Liver (tissue), 9 donors: ENCODE data around the gene FUT7. TPM values are rescaled to one million over a fixed set of nuclear protein-coding genes. Genes with fewer than 3 reads are reported as not detected.
"Not testable (repeated sequence)": the region's sequence is repeated elsewhere in the genome, so short reads cannot be mapped to it uniquely, and the experiment has no call there.

Experiments used
- DNase-seq: peaks from one replicate; pipeline ENCODE4 v3.0.0-alpha.2; 2017; ENCODE audit warnings: low spot score
- H3K27ac ChIP-seq, 2 donors: one replicate each; pipeline ENCODE4 v1.7.0; 2013; ENCODE audit warnings: inconsistent platforms in 2 of 2, low read length in 2 of 2, control low read depth in 1 of 2, low read depth in 1 of 2, mild to moderate bottlenecking in 1 of 2
- H3K27me3 ChIP-seq, 4 donors: one replicate each; pipeline versions ENCODE4 v1.6.1 to v1.7.0; 2013; ENCODE audit warnings: low read length in 3 of 4, inconsistent platforms in 1 of 4, mild to moderate bottlenecking in 1 of 4, moderate library complexity in 1 of 4; ENCODE audit not compliant: control insufficient read depth in 4 of 4, insufficient read depth in 4 of 4
- H3K36me3 ChIP-seq, 4 donors: one replicate each; pipeline versions ENCODE4 v1.6.1 to v1.7.0; 2013; ENCODE audit warnings: low read length in 3 of 4, mild to moderate bottlenecking in 3 of 4, low read depth in 1 of 4, moderate library complexity in 1 of 4; ENCODE audit not compliant: control insufficient read depth in 4 of 4, insufficient read depth in 3 of 4
- H3K4me1 ChIP-seq, 4 donors: one replicate each; pipeline versions ENCODE4 v1.6.1 to v1.7.0; 2013; ENCODE audit warnings: low read length in 3 of 4, mild to moderate bottlenecking in 3 of 4, moderate library complexity in 1 of 4; ENCODE audit not compliant: control insufficient read depth in 4 of 4, insufficient read depth in 4 of 4
- H3K4me3 ChIP-seq, 3 donors: one replicate each; pipeline versions ENCODE4 v1.6.1 to v1.7.0; 2013; ENCODE audit warnings: low read length in 3 of 3, control low read depth in 1 of 3, low read depth in 1 of 3, mild to moderate bottlenecking in 1 of 3
- H3K9ac ChIP-seq, 2 donors: one replicate each; pipeline ENCODE4 v1.7.0; 2013; ENCODE audit warnings: low read length in 2 of 2, mild to moderate bottlenecking in 2 of 2, moderate library complexity in 2 of 2, control low read depth in 1 of 2, low read depth in 1 of 2
- H3K9me3 ChIP-seq, 4 donors: one replicate each; pipeline versions ENCODE4 v1.6.1 to v1.7.0; 2013; ENCODE audit warnings: low read length in 3 of 4; ENCODE audit not compliant: control insufficient read depth in 4 of 4
- CTCF ChIP-seq: fragments of 150-350 bp; IDR thresholded peaks from 2 replicates; pipeline ENCODE4 v1.5.1; 2017; ENCODE audit warnings: improper control_type of control experiment, low read depth, low read length; ENCODE audit not compliant: missing input control
- GABPA ChIP-seq, 2 donors: IDR thresholded peaks in 1 of 2; conservative IDR thresholded peaks in 1 of 2; 2 replicates each; pipeline ENCODE4 v1.6.1; 2016; ENCODE audit warnings: antibody characterized with exemption in 2 of 2, mild to moderate bottlenecking in 1 of 2, moderate library complexity in 1 of 2
- HNF4A ChIP-seq, 2 donors: conservative IDR thresholded peaks; 2 replicates each; pipeline ENCODE4 v1.6.1; 2016; ENCODE audit warnings: antibody characterized with exemption in 2 of 2, mild to moderate bottlenecking in 2 of 2
- RAD21 ChIP-seq, 2 donors: IDR thresholded peaks; 2 replicates each; pipeline ENCODE4 v1.6.1; 2016; ENCODE audit warnings: antibody characterized with exemption in 2 of 2, mild to moderate bottlenecking in 2 of 2
- REST ChIP-seq: IDR thresholded peaks from 2 replicates; pipeline ENCODE4 v1.6.1; 2016; ENCODE audit warnings: antibody characterized with exemption, mild to moderate bottlenecking
- SP1 ChIP-seq: IDR thresholded peaks from 2 replicates; pipeline ENCODE4 v1.6.1; 2018; ENCODE audit warnings: antibody characterized with exemption, mild to moderate bottlenecking
- YY1 ChIP-seq: IDR thresholded peaks from 2 replicates; pipeline ENCODE4 v1.6.1; 2016; ENCODE audit warnings: antibody characterized with exemption, mild to moderate bottlenecking
- WGBS: extraction: QIAGEN DNeasy Blood & Tissue Kit; methylation state at CpG from one replicate; pipeline ENCODE4 v1.1.7; 2013; 5-methylcytosine and 5-hydroxymethylcytosine counted together
- polyA plus RNA-seq, 2 donors: library from polyadenylated mRNA; stranded (reverse) in 1 of 2; unstranded in 1 of 2; fragments of 200-250 nt in 1 of 2; fragments of >200 nt in 1 of 2; fragmentation: Nextera tagmentation in 1 of 2; extraction: Ambion mirVana in 1 of 2; gene quantifications; one replicate each; pipeline versions ENCODE4 v1.2.1 to v1.2.3, GENCODE V29; 2013 to 2015
- total RNA-seq, 2 donors: library from RNA; depleted of rRNA; stranded (reverse); fragments of >200 nt; gene quantifications; one replicate each; pipeline ENCODE4 v1.2.3, GENCODE V29; 2014
- donor health status: healthy.
- donor health status: healthy.
- donor health status: healthy.
- donor health status: healthy.
- donor health status: healthy.

FUT7 gene
- total and polyA plus RNA-seq, 4 donors, result 0.14 to 0.67 (median 0.37) TPM; not detected in 1

- no peak for DNase-seq
- TF ChIP-seq RAD21 (IDR thresholded peaks at IDR 0.05) (no peak), SP1 (no peak), CTCF (no peak)
- Histone ChIP-seq H3K4me3 (no peak overlapping the region), H3K9ac (no peak overlapping the region), H3K36me3 (no peaks in the 10 kb centered on the region), H3K27me3 (peaks cover 0 to 2% (median 0%) of the 10 kb centered on the region in 4 donors), H3K27ac (peak overlapping the region in 1 of 2 donors; percentile 43), H3K4me1 (peaks cover under 1 to 14% (median 5%) of the 10 kb centered on the region in 4 donors), H3K9me3 (no peaks in the 10 kb centered on the region)
- 62% methylated on average over 15 of the region's 15 CpGs for WGBS
Measured at GRCh38 chr9:137034039-137034708, 2.3 kb upstream of the FUT7 start.

GRCh38 chr9:137033481-137033880 is 1.6 kb upstream of the FUT7 start:
- DNase-seq, H3K9me3 ChIP-seq, H3K9ac ChIP-seq, H3K36me3 ChIP-seq, H3K27me3 ChIP-seq, H3K4me3 ChIP-seq: not testable (repeated sequence)
- 92% methylated on average over 5 of the region's 5 CpGs for WGBS
- H3K4me1 ChIP-seq, result peaks cover 7 to 21% (median 11%) of the 10 kb centered on the region in 4 donors
- peak overlapping the region in 1 of 2 donors; percentile 19 for H3K27ac ChIP-seq

GRCh38 chr9:137032858-137033257 is 970 bp upstream of the FUT7 start:
- Histone ChIP-seq H3K27ac (peak overlapping the region; percentile 27 to 66), H3K4me1 (peaks cover 9 to 23% (median 13%) of the 10 kb centered on the region in 4 donors), H3K36me3 (no peaks in the 10 kb centered on the region), H3K27me3 (peaks cover 0 to 2% (median 0%) of the 10 kb centered on the region in 4 donors), H3K9me3 (no peaks in the 10 kb centered on the region), H3K4me3 (no peak overlapping the region), H3K9ac (no peak overlapping the region)
- TF ChIP-seq GABPA (IDR thresholded peaks at IDR 0.05 in 1 of 2, conservative IDR thresholded peaks at IDR 0.05 in 1 of 2), result no peak
- no peak for TF ChIP-seq SP1
- TF ChIP-seq REST, result no peak
- TF ChIP-seq RAD21 (IDR thresholded peaks at IDR 0.05), result no peak
- no peak for TF ChIP-seq YY1
- TF ChIP-seq HNF4A (conservative IDR thresholded peaks at IDR 0.05), result no peak
- WGBS, result 83% methylated on average over 10 of the region's 10 CpGs
- no peak for DNase-seq
